Nasal cavity respiratory epithelium epithelial cell of viscerocranial mucosa (primary cell): Measurements from ENCODE around the gene PALB2. TPM values are rescaled to one million over a fixed set of nuclear protein-coding genes. Genes with fewer than 3 reads are reported as not detected.

Experiments
- total RNA-seq: library from RNA; depleted of rRNA; stranded (reverse); fragments of >200 nt; gene quantifications from 2 replicates; pipeline ENCODE4 v1.2.3, GENCODE V29; 2014

PALB2 gene
- total RNA-seq: 16.4 and 17.6 TPM in 2 replicates

GRCh38 chr16:23640931-23641765, at the start of gene PALB2, which contains the start of gene DCTN5:
Gene PALB2 (minus strand): TSS chr16:23641310. CDS start chr16:23641157, 153 bp downstream.
Gene DCTN5 (plus strand): TSS chr16:23641466. CDS start chr16:23641543, 77 bp downstream.

GRCh38 chr16:23678430-23679273, 37.5 kb upstream of the PALB2 start, which contains the start of gene PLK1:
Gene PLK1 (plus strand): TSS chr16:23678889. CDS start chr16:23678933, 44 bp downstream.

GRCh38 chr16:23595951-23596720, 45.0 kb downstream of the PALB2 start, which contains the start of gene NDUFAB1:
Gene NDUFAB1 (minus strand): TSS chr16:23596316. CDS start chr16:23596290, 26 bp downstream.

DNA sequence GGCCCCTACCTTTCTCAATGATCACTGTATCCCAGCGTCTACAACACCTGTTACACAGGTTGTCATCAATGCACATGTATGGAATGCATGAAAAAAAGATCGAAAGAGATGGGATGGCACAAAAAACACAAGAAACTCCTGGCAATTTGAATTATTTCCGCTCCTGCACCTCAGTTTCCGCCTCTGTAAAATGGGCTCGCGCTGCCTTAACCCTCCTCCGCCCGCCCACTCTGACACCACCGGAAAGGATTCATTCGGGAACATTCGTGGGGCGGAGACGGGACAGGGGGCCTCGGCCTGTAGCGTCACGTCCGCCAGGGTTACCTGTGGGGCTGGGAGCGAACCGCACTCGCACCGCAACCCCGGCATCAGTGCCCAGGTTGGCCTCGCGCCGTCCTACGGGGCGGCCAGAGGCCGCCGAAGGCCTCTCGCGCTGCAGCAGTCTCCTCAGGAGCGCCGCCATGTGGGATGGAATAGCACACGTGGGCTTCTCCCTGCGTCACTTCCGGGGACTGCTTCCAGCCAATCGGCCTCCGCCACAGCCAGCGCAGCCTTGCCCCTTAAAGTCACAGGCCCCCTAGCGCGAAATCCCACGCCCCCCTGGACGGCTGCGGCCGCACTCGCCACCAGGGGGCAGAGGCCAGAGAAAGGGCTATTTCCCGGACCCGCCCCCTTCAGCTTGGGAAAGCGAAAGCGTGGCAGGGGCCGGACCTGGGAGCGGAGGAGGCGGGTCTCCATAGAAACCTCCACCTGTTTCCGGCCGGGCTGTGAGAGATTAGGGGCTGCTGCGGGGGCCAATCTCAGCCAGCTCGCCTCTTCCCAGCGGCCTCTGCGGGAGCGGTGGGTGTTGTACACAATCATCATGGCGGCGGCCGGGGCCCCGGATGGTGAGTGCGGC, 84.0 kb downstream of the PALB2 start, which contains the start of the genes EARS2 and UBFD1:
Gene EARS2, minus strand, starts transcription at position 470 of the 898 bp plus-strand sequence. Its CDS starts 7 bp downstream, at position 463.
Gene UBFD1, plus strand, starts transcription at position 847 of the 898 bp plus-strand sequence. Its CDS starts 16 bp downstream, at position 863.

Other genes starting within 250 kb of the PALB2 start
- gene COG7, start 188.1 kb downstream of the PALB2 start, total RNA-seq: 6.5 and 16.9 TPM in 2 replicates
- 14.0 and 21.4 TPM in 2 replicates for gene GGA2, start 130.8 kb downstream of the PALB2 start, total RNA-seq
- gene EARS2, start 84.0 kb downstream of the PALB2 start, total RNA-seq: 30.1 and 49.5 TPM in 2 replicates
- 26.0 and 56.7 TPM in 2 replicates for gene UBFD1, start 83.6 kb downstream of the PALB2 start, total RNA-seq
- gene NDUFAB1, start 45.0 kb downstream of the PALB2 start, total RNA-seq: 78.4 and 130 TPM in 2 replicates
- gene DCTN5, start 156 bp upstream of the PALB2 start, total RNA-seq: 46.1 and 90.5 TPM in 2 replicates
- 0.34 and 1.00 TPM in 2 replicates for gene PLK1, start 37.6 kb upstream of the PALB2 start, total RNA-seq
- gene ERN2, start 71.9 kb upstream of the PALB2 start, total RNA-seq: 0.34 and 1.6 TPM in 2 replicates
- gene CHP2, start 113.7 kb upstream of the PALB2 start, total RNA-seq: 0.34 and 0.93 TPM in 2 replicates
- gene PRKCB, start 194.7 kb upstream of the PALB2 start, total RNA-seq: under 0.01 TPM in 1 of 2 replicates, not detected in the other